ENCODE measurements around the gene EGFLAM.

- TF ChIP-seq, protein P1, sequence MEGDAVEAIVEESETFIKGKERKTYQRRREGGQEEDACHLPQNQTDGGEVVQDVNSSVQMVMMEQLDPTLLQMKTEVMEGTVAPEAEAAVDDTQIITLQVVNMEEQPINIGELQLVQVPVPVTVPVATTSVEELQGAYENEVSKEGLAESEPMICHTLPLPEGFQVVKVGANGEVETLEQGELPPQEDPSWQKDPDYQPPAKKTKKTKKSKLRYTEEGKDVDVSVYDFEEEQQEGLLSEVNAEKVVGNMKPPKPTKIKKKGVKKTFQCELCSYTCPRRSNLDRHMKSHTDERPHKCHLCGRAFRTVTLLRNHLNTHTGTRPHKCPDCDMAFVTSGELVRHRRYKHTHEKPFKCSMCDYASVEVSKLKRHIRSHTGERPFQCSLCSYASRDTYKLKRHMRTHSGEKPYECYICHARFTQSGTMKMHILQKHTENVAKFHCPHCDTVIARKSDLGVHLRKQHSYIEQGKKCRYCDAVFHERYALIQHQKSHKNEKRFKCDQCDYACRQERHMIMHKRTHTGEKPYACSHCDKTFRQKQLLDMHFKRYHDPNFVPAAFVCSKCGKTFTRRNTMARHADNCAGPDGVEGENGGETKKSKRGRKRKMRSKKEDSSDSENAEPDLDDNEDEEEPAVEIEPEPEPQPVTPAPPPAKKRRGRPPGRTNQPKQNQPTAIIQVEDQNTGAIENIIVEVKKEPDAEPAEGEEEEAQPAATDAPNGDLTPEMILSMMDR (conservative IDR thresholded peaks at IDR 0.05; ENCODE audit: low read depth, low read length), result no peak
- TF ChIP-seq MXI1 (IDR thresholded peaks at IDR 0.05; ENCODE audit: borderline replicate concordance, low read depth, low read length) (no peak), MAFK (IDR thresholded peaks at IDR 0.05; ENCODE audit: low read depth, low read length) (no peak)
Observed at GRCh38 chr5:38228914-38229313, 29.4 kb upstream of the EGFLAM start.

All from IMR-90 (cell line).